GM19438 (cell line): ENCODE data around the gene LGALS3.

Source experiments
- ATAC-seq: cut with Tn5 transposase; IDR thresholded peaks from one replicate; pipeline ENCODE4 v1.9.1; 2021; ENCODE audit warnings: low read depth; ENCODE audit not compliant: unreplicated experiment

Gene LGALS3

DNA sequence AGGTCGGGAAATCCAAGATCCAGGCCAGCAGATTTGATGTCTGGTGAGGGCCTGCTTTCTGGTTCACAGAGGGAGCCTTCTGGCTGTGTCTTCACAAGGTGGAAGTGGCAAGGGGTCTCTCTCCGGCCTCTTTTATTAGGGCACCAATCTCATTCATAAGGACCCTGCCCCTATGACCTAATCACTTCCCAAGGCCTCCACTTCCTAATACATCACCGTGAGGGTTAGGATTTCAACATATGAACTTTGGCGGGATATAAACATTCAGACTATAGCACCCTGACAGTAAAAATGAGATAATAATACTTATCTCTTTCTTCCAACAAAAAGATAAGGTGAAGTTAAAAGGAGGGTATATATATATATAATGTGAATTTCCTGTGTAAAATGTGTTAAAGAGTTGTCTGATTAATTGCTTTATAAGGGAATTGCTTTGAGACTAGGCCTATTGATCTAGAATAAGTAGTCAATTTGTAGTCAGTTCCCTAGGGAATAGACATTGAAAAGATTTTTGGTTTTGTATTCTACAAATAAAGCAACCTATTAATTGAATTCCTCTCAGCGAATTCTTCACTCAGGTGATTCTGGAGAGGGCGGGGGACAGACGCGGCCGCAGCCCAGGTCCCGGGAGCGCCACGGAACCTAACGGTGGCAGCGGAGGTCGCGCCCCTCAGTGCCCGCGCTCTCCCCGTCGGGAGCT is 516 bp upstream of the LGALS3 start:
- no peak for ATAC-seq

GRCh38 chr14:55129428-55130195 is 560 bp downstream of the LGALS3 start:
- ATAC-seq: peak; percentile 64

GRCh38 chr14:55130196-55130550 is 1.1 kb downstream of the LGALS3 start:
- no peak for ATAC-seq

- no peak for ATAC-seq
These were observed 2.5 kb downstream of the LGALS3 start for GRCh38 chr14:55131370-55132137.

DNA sequence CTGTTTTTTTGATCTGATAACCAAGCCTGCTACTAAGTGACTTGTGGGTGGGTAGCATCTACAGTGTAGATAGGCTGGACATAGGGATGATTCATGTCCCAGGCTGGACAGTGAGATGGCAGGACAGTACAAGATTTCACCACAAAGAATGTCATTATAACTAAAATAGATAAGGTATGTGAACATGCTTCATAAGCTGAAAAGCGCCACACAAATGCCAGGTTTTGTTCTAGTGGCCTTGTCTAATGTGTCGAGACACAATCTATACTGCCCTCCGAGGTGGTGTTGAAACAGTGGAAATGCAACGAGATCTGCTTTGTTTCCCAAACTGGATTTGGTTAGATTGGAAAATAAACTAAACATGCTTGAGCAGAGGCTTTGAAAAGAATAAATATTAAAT is 4.4 kb downstream of the LGALS3 start:
- ATAC-seq: no peak

- ATAC-seq: no peak
These were observed 7.2 kb downstream of the LGALS3 start for GRCh38 chr14:55136241-55136640.

DNA sequence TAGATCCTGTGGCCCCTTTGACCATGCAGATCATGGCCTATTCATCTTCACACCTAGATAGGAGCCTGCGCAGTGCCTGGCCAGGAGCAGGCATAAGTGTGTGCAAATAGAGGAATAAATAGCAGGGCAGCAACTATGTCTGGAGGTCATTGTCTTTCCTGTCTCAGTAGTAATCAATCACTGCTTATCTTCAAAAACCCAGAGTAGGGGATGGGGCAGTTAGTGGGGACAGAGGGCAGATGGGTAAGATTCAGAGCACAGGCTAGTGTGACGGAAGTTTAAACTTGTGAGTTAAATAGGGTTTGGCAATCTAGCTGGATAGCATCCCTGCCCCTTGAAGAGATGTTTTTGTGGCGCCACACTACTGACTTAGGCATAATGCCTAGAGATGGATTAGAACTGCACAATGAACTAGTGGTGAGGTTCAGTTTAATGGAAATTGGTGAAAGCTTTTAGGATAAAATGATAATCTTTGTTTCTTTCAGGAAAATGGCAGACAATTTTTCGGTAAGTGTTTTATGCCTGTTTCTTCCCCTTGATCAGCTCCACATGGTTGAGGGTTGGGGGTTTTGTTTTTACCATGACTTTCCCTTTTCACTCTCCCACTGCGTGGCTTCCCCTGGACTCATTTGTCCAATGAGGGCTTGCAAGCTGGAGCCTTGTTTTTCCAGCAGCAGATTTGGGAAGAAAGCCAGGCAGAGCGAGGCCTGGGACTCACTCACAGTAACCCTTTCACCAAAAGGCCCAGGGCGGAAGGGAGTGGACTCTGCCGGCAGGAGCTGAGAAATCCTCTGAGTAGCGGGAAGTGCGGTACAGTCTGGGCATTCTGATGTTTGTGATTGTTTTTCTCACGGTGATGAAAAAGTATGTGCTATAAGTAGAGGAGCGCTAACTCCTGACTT is 8.1 kb downstream of the LGALS3 start:
- no peak for ATAC-seq

GRCh38 chr14:55138091-55138490 is 9.0 kb downstream of the LGALS3 start:
- no peak for ATAC-seq

DNA sequence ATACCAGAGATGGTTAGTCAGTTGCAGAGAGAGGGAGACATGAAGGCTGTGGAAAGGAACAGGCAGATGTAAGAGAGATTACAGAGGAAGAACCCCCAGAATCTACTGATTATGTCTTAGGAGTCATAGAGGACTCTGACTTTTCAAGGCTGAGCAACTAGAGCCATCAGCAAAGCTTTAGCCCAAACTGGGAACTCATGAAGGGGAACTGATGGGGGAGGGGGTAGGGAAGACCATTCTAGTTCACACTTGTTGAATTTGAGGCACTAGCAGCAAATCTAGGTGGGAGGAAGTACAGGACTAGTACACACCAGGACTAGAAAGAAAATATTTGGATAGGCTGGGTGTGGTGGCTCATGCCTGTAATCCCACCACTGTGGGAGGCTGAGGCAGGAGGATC is 10.1 kb downstream of the LGALS3 start:
- no peak for ATAC-seq

GRCh38 chr14:55139696-55140509 is 10.9 kb downstream of the LGALS3 start:
- no peak for ATAC-seq

GRCh38 chr14:55141825-55142224 is 12.8 kb downstream of the LGALS3 start:
- no peak for ATAC-seq

GRCh38 chr14:55142466-55142865 is 13.4 kb downstream of the LGALS3 start:
- ATAC-seq: no peak

DNA sequence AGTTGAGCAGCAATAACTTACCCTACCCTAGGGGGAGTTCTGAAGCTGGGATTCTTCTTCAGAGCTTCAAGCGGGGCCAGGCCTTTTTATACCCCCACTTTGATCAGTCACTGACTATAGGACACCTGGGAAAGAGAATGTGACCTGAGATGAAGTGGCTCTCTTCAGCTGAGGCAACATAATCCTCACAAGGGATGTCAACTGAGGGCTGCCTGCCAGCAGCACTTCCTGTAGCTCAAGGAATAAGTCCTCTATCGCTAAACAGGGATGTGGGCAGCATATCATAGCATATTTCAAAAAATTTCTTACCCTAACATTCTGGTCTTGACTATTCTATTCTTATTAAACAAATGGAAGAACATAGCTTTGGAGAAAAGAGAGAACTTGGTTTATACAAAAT is 17.4 kb downstream of the LGALS3 start:
- no peak for ATAC-seq

DNA sequence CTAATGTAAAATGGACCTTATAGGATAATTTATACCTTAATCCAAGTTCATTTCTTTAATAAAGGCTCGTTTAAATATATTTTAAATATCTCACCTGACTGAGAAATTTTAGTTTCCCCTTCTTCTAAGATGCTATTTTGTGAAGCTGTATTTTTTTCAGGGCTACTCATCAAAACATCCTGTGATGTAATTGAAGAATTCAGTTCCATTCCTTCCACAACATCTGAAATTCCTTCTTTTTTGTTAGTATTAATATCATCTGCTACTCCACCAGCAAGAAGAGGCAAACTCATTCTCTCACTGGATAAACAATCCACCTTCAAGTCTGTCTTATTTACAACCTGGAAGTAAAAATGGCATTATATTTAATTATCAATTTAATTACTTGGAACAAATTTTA is 22.5 kb downstream of the LGALS3 start:
- no peak for ATAC-seq

GRCh38 chr14:55152052-55152753 is 23.2 kb downstream of the LGALS3 start:
- no peak for ATAC-seq

- ATAC-seq: no peak
These were observed 24.9 kb downstream of the LGALS3 start for GRCh38 chr14:55153951-55154350.

- ATAC-seq: no peak
These were observed 28.0 kb downstream of the LGALS3 start for GRCh38 chr14:55157080-55157479.

- ATAC-seq: no peak
These were observed 29.4 kb downstream of the LGALS3 start for GRCh38 chr14:55158412-55158811.

- no peak for ATAC-seq
These were observed 31.9 kb downstream of the LGALS3 start for GRCh38 chr14:55160989-55161388.
